K562 (cell line): ENCODE measurements around the gene DCTD. TPM values are rescaled to one million over a fixed set of nuclear protein-coding genes. Genes with fewer than 3 reads are reported as not detected.

Experiments used
- BDP1 ChIP-seq: IDR thresholded peaks from 3 replicates; pipeline ENCODE4 v1.6.1; 2011; ENCODE audit not compliant: insufficient read length, insufficient read depth
- BRD9 ChIP-seq: fragments of 450-650 bp; IDR thresholded peaks from 2 replicates; pipeline ENCODE4 v1.6.1; 2018; ENCODE audit warnings: low read depth; ENCODE audit not compliant: partially characterized antibody
- CAMTA2 ChIP-seq: fragments of 250-450 bp; sonication (Bioruptor Pico); conservative IDR thresholded peaks from 2 replicates; pipeline ENCODE4 v1.5.1; 2022
- CBX3 ChIP-seq, 2 experiments: IDR thresholded peaks; 1 replicate in 1 of 2; 2 replicates in 1 of 2; pipeline ENCODE4 v1.6.1; 2012; ENCODE audit warnings: inconsistent platforms in 2 of 2, low read length in 2 of 2, borderline replicate concordance in 1 of 2, control low read depth in 1 of 2
- JUNB ChIP-seq: fragments of 450-650 bp; formaldehyde crosslinking; conservative IDR thresholded peaks from 2 replicates; pipeline ENCODE4 v1.4.0; 2020; ENCODE audit warnings: mild to moderate bottlenecking
- KLF13 ChIP-seq: fragments of 450-650 bp; IDR thresholded peaks from 2 replicates; pipeline ENCODE4 v1.6.1; 2016; ENCODE audit warnings: missing genetic modification characterization, low read depth, mild to moderate bottlenecking, missing compliant biosample characterization, moderate library complexity, borderline replicate concordance
- NR2F6 ChIP-seq: fragments of 450-650 bp; formaldehyde crosslinking; IDR thresholded peaks from 2 replicates; pipeline ENCODE4 v1.4.0; 2020; ENCODE audit warnings: mild to moderate bottlenecking
- PHB2 ChIP-seq: fragments of 450-650 bp; IDR thresholded peaks from 2 replicates; pipeline ENCODE4 v1.6.1; 2017; ENCODE audit warnings: low read depth
- RB1 ChIP-seq: fragments of 450-650 bp; IDR thresholded peaks from 2 replicates; pipeline ENCODE4 v1.6.1; 2017; ENCODE audit warnings: low read depth, mild to moderate bottlenecking
- SMARCA4 ChIP-seq: fragments of 450-650 bp; IDR thresholded peaks from 2 replicates; pipeline ENCODE4 v1.6.1; 2016
- SOX6 ChIP-seq: fragments of 450-650 bp; IDR thresholded peaks from 2 replicates; pipeline ENCODE4 v1.6.1; 2014; ENCODE audit warnings: mild to moderate bottlenecking
- SPI1 ChIP-seq: IDR thresholded peaks from 2 replicates; pipeline ENCODE4 v1.6.1; 2011; ENCODE audit warnings: low read depth, low read length, control low read depth, borderline replicate concordance
- SRSF1 ChIP-seq: fragments of 200-400 bp; formaldehyde crosslinking; IDR thresholded peaks from 2 replicates; pipeline ENCODE4 v1.6.1; 2017; ENCODE audit warnings: mild to moderate bottlenecking, low read depth, low read length, moderate library complexity
- SRSF9 ChIP-seq: fragments of 200-400 bp; formaldehyde crosslinking; IDR thresholded peaks from 2 replicates; pipeline ENCODE4 v1.6.1; 2017; ENCODE audit warnings: low read depth, low read length, borderline replicate concordance
- XRCC5 ChIP-seq: fragments of 200-400 bp; formaldehyde crosslinking; IDR thresholded peaks from 2 replicates; pipeline ENCODE4 v1.6.1; 2017; ENCODE audit warnings: low read depth, mild to moderate bottlenecking, low read length
- ZNF12 ChIP-seq: sonication (generic); formaldehyde crosslinking; IDR thresholded peaks from 2 replicates; pipeline ENCODE4 v1.4.0; 2020; ENCODE audit warnings: mild to moderate bottlenecking, missing genetic modification reagents
- ZNF282 ChIP-seq: sonication (generic); formaldehyde crosslinking; IDR thresholded peaks from 2 replicates; pipeline ENCODE4 v1.8.1; 2023; ENCODE audit warnings: missing genetic modification reagents
- polyA plus RNA-seq, 8 experiments: library from polyadenylated mRNA; depleted of rRNA in 4 of 8; stranded (reverse) in 5 of 8; unstranded in 3 of 8; fragments of >200 nt; fragmentation: Nextera tagmentation in 2 of 8; fragmentation: Illumina TruSeq in 1 of 8; extraction: Ambion mirVana in 2 of 8; extraction: Trizol in 1 of 8; gene quantifications; 2 replicates each; pipeline versions ENCODE4 v1.2.1 to v1.2.3, GENCODE V29; 2011 to 2014; ENCODE audit warnings: inconsistent platforms in 1 of 8, missing spikeins in 1 of 8
- total RNA-seq, 7 experiments: library from RNA; depleted of rRNA in 6 of 7; stranded (reverse); fragments of >200 nt in 6 of 7; fragmentation: Illumina TruSeq in 2 of 7; extraction: Trizol in 2 of 7; gene quantifications; 2 replicates each; pipeline versions ENCODE4 v1.2.1 to v1.2.3, GENCODE V29; 2011 to 2021; ENCODE audit warnings: low replicate concordance in 1 of 7
- TF ChIP-seq, protein P1 (sequence below): fragments of 450-650 bp; formaldehyde crosslinking; IDR thresholded peaks from 2 replicates; pipeline ENCODE4 v1.4.0; 2020; ENCODE audit warnings: mild to moderate bottlenecking, moderate library complexity
- TF ChIP-seq, protein P2 (sequence below): fragments of 450-650 bp; formaldehyde crosslinking; IDR thresholded peaks from 2 replicates; pipeline ENCODE4 v1.4.0; 2020; ENCODE audit warnings: mild to moderate bottlenecking, moderate library complexity
- TF ChIP-seq, protein P3 (sequence below), 2 experiments: IDR thresholded peaks in 1 of 2; conservative IDR thresholded peaks in 1 of 2; 2 replicates each; pipeline ENCODE4 v1.6.1; 2016; ENCODE audit warnings: low read depth in 2 of 2, mild to moderate bottlenecking in 1 of 2, missing compliant biosample characterization in 1 of 2, missing genetic modification characterization in 1 of 2, moderate library complexity in 1 of 2
- TF ChIP-seq, protein P4 (sequence below): IDR thresholded peaks from 2 replicates; pipeline ENCODE4 v1.6.1; 2014; ENCODE audit warnings: antibody characterized with exemption
- TF ChIP-seq, protein P5 (sequence below): fragments of 450-650 bp; IDR thresholded peaks from 2 replicates; pipeline ENCODE4 v1.6.1; 2014; ENCODE audit warnings: low read depth, mild to moderate bottlenecking, moderate library complexity, borderline replicate concordance

Gene DCTD
- total and polyA plus RNA-seq, 9 of the 15 experiments (the other 6 are each of a cell fraction or from before 2014, with no cell fraction given): 38.7 to 114 (median 76.5) TPM

DNA sequence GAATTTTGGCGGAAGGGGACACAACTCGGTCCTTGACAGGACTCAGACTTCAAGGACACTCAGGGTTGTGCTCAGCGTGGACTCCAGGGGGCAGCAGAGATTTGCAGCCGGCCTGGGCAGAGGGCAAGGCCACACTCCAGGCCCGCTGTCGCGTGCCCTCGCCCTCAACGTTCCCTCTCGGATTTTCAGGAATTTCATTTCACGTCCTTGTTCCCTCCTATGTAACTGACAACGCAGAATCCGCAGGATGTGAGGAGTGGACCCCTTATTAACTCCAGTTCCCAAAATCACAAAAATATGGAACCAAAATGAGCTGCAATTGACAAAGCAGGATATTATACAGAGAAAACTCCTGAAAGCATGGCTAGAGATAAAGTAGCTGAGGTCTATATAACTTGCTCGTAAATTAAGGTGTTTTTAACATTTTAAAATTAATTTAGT lies 21.0 kb upstream of the DCTD start (continued):
- TF ChIP-seq SRSF9: no peak
- TF ChIP-seq PHB2: no peak
- TF ChIP-seq, protein P1, sequence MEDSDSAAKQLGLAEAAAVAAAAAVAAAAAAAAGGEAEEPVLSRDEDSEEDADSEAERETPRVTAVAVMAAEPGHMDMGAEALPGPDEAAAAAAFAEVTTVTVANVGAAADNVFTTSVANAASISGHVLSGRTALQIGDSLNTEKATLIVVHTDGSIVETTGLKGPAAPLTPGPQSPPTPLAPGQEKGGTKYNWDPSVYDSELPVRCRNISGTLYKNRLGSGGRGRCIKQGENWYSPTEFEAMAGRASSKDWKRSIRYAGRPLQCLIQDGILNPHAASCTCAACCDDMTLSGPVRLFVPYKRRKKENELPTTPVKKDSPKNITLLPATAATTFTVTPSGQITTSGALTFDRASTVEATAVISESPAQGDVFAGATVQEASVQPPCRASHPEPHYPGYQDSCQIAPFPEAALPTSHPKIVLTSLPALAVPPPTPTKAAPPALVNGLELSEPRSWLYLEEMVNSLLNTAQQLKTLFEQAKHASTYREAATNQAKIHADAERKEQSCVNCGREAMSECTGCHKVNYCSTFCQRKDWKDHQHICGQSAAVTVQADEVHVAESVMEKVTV (CRISPR knock-in tag): peak; percentile 93
- TF ChIP-seq, protein P2, sequence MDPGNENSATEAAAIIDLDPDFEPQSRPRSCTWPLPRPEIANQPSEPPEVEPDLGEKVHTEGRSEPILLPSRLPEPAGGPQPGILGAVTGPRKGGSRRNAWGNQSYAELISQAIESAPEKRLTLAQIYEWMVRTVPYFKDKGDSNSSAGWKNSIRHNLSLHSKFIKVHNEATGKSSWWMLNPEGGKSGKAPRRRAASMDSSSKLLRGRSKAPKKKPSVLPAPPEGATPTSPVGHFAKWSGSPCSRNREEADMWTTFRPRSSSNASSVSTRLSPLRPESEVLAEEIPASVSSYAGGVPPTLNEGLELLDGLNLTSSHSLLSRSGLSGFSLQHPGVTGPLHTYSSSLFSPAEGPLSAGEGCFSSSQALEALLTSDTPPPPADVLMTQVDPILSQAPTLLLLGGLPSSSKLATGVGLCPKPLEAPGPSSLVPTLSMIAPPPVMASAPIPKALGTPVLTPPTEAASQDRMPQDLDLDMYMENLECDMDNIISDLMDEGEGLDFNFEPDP (CRISPR knock-in tag): no peak
- no peak for TF ChIP-seq ZNF282 (CRISPR knock-in tag)
- peak; percentile 59; the same call in 1 of the 2 replicates for TF ChIP-seq XRCC5
- TF ChIP-seq CAMTA2 (CRISPR knock-in tag): no peak
- peak; percentile 52 for TF ChIP-seq BRD9
- TF ChIP-seq NR2F6 (CRISPR knock-in tag): no peak
- TF ChIP-seq, protein P3, sequence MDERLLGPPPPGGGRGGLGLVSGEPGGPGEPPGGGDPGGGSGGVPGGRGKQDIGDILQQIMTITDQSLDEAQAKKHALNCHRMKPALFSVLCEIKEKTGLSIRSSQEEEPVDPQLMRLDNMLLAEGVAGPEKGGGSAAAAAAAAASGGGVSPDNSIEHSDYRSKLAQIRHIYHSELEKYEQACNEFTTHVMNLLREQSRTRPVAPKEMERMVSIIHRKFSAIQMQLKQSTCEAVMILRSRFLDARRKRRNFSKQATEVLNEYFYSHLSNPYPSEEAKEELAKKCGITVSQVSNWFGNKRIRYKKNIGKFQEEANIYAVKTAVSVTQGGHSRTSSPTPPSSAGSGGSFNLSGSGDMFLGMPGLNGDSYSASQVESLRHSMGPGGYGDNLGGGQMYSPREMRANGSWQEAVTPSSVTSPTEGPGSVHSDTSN (CRISPR knock-in tag; IDR thresholded peaks at IDR 0.05; ENCODE audit: low read depth): no peak
- TF ChIP-seq, protein P3 (tag; conservative IDR thresholded peaks at IDR 0.05; ENCODE audit: low read depth): no peak
- TF ChIP-seq, protein P4, sequence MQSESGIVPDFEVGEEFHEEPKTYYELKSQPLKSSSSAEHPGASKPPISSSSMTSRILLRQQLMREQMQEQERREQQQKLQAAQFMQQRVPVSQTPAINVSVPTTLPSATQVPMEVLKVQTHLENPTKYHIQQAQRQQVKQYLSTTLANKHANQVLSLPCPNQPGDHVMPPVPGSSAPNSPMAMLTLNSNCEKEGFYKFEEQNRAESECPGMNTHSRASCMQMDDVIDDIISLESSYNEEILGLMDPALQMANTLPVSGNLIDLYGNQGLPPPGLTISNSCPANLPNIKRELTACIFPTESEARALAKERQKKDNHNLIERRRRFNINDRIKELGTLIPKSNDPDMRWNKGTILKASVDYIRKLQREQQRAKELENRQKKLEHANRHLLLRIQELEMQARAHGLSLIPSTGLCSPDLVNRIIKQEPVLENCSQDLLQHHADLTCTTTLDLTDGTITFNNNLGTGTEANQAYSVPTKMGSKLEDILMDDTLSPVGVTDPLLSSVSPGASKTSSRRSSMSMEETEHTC: no peak
- TF ChIP-seq JUNB (CRISPR knock-in tag): no peak
- peak; percentile 63 for TF ChIP-seq RB1
- no peak for TF ChIP-seq KLF13 (tag)
- TF ChIP-seq SMARCA4: no peak
- no peak for TF ChIP-seq ZNF12
- TF ChIP-seq CBX3 (IDR thresholded peaks at IDR 0.05; ENCODE audit: borderline replicate concordance in 1 of 2, low read length in 2 of 2): peak in 1 of 2 experiments; percentile 52; a peak in 2 of 3 replicates
- no peak for TF ChIP-seq BDP1
- TF ChIP-seq SOX6: no peak
- TF ChIP-seq SRSF1: no peak
- TF ChIP-seq SPI1: no peak
- TF ChIP-seq, protein P5, sequence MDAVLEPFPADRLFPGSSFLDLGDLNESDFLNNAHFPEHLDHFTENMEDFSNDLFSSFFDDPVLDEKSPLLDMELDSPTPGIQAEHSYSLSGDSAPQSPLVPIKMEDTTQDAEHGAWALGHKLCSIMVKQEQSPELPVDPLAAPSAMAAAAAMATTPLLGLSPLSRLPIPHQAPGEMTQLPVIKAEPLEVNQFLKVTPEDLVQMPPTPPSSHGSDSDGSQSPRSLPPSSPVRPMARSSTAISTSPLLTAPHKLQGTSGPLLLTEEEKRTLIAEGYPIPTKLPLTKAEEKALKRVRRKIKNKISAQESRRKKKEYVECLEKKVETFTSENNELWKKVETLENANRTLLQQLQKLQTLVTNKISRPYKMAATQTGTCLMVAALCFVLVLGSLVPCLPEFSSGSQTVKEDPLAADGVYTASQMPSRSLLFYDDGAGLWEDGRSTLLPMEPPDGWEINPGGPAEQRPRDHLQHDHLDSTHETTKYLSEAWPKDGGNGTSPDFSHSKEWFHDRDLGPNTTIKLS: no peak
